HG02973 (cell line): Measurements from ENCODE around the gene USP30.

Source experiments
- ATAC-seq: cut with Tn5 transposase; IDR thresholded peaks from one replicate; pipeline ENCODE4 v1.9.1; 2021; ENCODE audit warnings: moderate library complexity; ENCODE audit not compliant: unreplicated experiment

USP30 gene

GRCh38 chr12:109097435-109098182, 45.2 kb downstream of the USP30 start, which contains the start of gene UNG:
Gene UNG, plus strand, starts transcription at chr12:109097597. Its CDS starts 83 bp downstream, at chr12:109097680.
- ATAC-seq = peak; percentile 87

- ATAC-seq = peak; percentile 18
Observed at GRCh38 chr12:109098183-109098604, 45.8 kb downstream of the USP30 start.

DNA sequence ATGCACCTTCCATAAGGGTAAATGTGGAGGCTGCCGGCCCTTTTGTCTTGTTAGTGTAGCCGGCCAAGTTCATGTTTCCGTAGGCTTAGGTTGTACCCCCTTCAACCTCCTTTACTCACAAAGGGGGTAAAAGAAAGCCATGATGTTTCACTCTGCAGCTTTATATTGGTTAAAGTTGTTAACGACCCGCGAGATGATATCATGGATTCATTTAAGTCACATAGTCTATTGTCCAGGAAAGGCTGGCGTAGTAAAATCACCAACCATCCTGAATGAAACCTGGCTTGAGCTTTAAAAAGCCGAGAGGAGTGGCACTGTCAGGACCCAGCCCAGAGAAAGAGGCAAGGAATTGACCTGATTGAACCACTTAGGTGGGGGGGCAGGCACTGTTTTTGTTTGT, 46.3 kb downstream of the USP30 start:
- ATAC-seq = no peak

DNA sequence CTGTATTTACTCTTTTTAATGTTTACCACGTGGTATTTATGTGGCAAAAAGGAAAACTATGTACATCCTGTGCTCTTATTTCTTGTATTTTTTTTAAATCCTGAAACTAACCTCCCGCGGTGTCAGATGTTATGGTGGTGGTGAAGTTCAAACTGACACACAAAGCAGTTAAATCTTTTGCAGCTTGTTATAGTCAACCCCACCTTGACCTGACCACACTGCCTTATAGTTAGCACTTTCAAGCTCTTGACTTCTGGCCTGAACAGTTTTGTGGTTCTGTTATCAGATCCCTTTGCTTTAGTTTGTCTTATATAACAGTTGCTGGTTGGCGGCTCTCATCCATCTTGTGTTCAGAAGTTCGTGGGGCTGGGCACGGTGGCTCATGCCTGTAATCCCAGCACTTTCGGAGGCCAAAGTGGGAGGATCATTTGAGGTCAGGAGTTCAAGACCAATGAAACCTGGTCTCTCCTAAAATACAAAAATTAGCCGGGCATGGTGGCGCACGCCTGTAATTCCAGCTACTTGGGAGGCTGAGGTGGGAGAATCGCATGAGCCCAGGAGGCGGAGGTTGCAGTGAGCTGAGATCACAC, 47.1 kb downstream of the USP30 start:
- no peak for ATAC-seq

DNA sequence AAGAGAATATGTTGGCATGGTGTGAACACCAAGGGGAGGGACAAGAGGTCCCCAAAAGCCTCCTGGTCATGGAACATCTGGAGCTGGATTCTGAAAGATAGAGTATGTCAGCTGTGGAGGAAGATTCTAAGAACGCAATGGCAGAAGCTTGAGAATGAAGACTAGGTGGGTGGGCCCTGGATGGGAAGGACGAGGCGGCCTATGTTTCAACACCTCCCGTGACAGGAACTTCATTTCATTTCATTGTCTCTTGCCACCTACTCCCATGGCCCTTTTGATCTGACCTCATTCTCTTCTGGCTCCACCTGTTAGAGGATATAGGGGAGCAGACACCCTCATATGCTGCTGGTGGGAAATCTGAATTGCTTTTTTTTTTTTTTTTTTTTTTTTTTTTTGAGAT, 48.4 kb downstream of the USP30 start:
- ATAC-seq = no peak

DNA sequence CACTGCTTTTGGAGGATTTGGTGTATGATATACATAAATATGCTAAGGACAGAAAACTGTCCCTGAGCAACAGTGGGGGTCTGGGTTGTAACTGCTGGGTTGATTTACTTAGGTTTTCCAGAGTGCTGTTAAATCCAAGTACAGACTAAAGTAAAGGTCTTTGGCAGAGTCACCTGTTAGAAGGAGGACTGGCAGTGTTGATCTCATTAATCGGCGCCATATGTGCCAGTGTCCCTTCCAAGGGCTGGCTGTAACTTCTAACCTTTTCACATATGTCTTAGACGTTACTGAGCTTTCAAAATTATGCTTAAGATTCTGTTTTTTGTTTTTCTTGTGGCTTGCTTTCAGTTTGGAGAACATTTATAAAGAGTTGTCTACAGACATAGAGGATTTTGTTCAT, 50.1 kb downstream of the USP30 start:
- ATAC-seq = no peak

DNA sequence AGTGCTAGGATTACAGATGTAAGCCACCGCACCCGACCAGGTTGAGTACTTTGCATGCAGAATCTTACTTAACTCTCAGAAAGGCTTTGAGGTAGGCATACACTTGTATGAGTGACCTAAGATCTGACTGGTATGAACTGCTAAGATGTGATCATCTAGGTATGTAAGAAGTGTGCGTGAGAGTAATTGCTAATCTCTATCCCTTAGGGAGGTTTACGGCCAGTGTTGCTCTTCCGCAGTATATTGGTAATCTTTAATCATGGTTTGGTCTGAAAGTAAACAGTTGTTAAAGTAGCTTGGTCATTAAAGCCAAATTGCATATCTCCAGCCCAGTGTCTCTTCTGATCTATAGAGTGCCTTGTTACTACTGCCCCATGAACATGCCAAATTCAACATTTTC, 52.8 kb downstream of the USP30 start:
- no peak for ATAC-seq

GRCh38 chr12:109109746-109110350, 57.5 kb downstream of the USP30 start:
- no peak for ATAC-seq

GRCh38 chr12:109110988-109111495, 58.7 kb downstream of the USP30 start:
- no peak for ATAC-seq

GRCh38 chr12:109112720-109113465, 60.5 kb downstream of the USP30 start:
- ATAC-seq = no peak

DNA sequence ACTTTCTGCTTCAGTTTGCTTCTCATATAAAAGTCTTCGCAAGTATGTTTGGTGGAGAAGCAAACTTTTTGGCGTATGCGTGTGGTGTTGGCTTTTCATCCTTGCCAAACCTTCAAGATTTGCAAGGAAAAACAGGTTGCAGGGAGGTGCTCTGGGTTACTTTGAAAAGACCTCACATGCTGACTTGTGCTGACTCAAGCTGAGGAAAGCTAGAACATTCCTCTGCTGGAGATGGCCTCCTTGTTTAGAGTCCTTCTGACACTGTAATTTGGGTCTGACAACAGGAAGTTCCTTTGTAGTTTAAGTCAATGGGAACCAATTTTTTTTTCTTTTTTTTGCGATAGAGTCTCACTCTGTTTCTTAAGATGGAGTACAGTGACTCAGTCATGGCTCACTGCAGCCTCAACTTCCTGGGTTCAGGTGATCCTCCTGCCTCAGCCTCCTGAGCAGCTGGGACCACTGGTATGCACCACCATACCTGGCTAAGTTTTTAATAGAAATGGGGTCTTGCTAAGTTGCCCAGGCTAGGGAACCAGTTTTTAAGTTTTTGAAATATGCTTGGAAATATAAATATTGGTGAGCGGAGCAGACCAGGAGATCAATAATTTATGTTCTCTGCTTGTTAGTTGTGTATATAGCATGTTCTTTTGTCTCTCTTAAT, 61.4 kb downstream of the USP30 start:
- ATAC-seq = no peak

DNA sequence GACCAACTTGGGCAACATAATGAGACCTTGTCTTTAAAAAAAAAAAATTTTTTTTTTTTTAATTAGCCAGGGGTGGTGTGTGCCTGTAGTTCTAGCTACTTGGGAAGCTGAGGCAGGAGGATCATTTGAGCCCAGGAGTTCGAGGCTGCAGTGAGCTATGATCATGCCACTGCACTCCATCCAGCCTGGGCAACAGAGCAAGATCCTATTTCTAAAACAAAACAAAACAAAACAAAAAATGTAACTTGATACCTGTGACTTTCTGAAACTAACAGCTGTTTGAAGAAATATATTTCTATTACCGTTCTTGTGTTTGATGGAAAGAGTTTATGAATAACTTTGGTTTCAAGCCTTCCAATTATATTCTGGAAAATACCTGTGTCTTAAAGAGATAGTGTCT, 62.3 kb downstream of the USP30 start:
- ATAC-seq = no peak

- ATAC-seq = no peak
Observed at GRCh38 chr12:109115404-109115757, 63.0 kb downstream of the USP30 start.

- ATAC-seq = no peak
Observed at GRCh38 chr12:109115758-109116610, 63.6 kb downstream of the USP30 start, which contains the start of gene ACACB. Gene ACACB, plus strand, starts transcription at chr12:109116587. Its CDS starts 22,819 bp downstream, at chr12:109139406.

DNA sequence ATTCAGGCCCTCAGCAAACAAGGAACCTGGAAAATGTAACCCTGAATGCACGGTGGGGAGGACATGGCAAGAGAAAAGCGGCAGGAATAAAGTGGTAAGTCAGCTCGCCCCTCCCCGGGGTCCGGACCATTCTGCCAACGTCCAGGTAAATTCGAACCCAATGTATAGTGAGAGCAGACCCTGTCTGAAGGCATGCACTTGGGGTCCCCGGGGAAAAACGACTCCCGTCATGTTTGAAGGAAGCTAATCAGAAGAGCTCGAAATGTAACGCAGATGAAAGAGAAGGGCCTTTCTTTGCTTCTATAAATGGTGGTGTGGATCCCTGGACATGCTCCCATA, 64.2 kb downstream of the USP30 start:
- no peak for ATAC-seq

GRCh38 chr12:109120095-109120494, 67.7 kb downstream of the USP30 start:
- no peak for ATAC-seq

DNA sequence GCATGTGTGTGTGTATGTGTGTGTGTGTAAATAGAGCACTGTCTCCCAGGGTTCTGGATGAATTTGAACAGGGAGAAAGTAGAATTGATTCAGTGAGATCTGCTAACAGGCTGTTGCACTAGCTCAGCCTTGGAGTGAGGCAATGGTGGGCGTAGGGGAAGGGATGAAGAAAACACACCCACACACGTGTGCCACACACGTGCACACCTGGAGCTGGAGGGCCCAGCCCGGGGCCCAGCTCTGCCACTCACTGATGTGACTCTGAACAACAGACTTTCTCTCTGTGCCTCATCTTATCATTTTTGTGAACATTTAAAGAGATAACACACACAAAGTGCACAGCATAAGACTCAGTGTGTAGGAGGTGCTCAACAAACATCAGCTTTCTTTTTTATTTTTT, 68.2 kb downstream of the USP30 start:
- ATAC-seq = no peak

GRCh38 chr12:109121346-109121880, 69.0 kb downstream of the USP30 start:
- ATAC-seq = no peak

- no peak for ATAC-seq
Observed at GRCh38 chr12:109124878-109125648, 72.7 kb downstream of the USP30 start.
